Measurements from ENCODE around the gene GRIN3A. TPM values are rescaled to one million over a fixed set of nuclear protein-coding genes. Genes with fewer than 3 reads are reported as not detected.

GRIN3A gene
- total and polyA plus RNA-seq, 7 donors: under 0.01 to 1.2 (median 0.25) TPM; not detected in 1

- intact Hi-C loops (cut with DNase I): no loop called here
- DNase-seq: no peak
- Histone ChIP-seq H3K27me3 (no peaks in the 10 kb centered on the region), H3K27ac (no peak overlapping the region), H3K4me1 (peaks cover 0 to 22% (median 2%) of the 10 kb centered on the region in 4 donors), H3K36me3 (no peaks in the 10 kb centered on the region), H3K4me3 (no peak overlapping the region), H3K9me3 (no peaks in the 10 kb centered on the region)
- WGBS, 2 donors: 71 to 72% methylated on average over 1 of the region's 1 CpG
- TF ChIP-seq, protein P1, sequence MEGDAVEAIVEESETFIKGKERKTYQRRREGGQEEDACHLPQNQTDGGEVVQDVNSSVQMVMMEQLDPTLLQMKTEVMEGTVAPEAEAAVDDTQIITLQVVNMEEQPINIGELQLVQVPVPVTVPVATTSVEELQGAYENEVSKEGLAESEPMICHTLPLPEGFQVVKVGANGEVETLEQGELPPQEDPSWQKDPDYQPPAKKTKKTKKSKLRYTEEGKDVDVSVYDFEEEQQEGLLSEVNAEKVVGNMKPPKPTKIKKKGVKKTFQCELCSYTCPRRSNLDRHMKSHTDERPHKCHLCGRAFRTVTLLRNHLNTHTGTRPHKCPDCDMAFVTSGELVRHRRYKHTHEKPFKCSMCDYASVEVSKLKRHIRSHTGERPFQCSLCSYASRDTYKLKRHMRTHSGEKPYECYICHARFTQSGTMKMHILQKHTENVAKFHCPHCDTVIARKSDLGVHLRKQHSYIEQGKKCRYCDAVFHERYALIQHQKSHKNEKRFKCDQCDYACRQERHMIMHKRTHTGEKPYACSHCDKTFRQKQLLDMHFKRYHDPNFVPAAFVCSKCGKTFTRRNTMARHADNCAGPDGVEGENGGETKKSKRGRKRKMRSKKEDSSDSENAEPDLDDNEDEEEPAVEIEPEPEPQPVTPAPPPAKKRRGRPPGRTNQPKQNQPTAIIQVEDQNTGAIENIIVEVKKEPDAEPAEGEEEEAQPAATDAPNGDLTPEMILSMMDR (IDR thresholded peaks at IDR 0.05): no peak
- TF ChIP-seq POLR2A (IDR thresholded peaks at IDR 0.05): no peak
- TF ChIP-seq EP300 (IDR thresholded peaks at IDR 0.05): no peak
- TF ChIP-seq POLR2AphosphoS5 (IDR thresholded peaks at IDR 0.05): no peak
These were observed 66.9 kb downstream of the GRIN3A start for GRCh38 chr9:101671567-101671966.

- DNase-seq: no peak
- Histone ChIP-seq H3K27ac (no peak overlapping the region), H3K27me3 (no peaks in the 10 kb centered on the region), H3K9me3 (no peaks in the 10 kb centered on the region), H3K36me3 (no peaks in the 10 kb centered on the region), H3K4me3 (no peak overlapping the region), H3K4me1 (peaks cover 0 to 10% (median 2%) of the 10 kb centered on the region in 4 donors)
- no peak for TF ChIP-seq POLR2AphosphoS5 (IDR thresholded peaks at IDR 0.05)
- TF ChIP-seq, protein P1 (IDR thresholded peaks at IDR 0.05): no peak
- no peak for TF ChIP-seq EP300 (IDR thresholded peaks at IDR 0.05)
- TF ChIP-seq POLR2A (IDR thresholded peaks at IDR 0.05): no peak
- intact Hi-C loops (cut with DNase I): no loop called here
These were observed 70.0 kb downstream of the GRIN3A start for GRCh38 chr9:101668421-101668820.

DNA sequence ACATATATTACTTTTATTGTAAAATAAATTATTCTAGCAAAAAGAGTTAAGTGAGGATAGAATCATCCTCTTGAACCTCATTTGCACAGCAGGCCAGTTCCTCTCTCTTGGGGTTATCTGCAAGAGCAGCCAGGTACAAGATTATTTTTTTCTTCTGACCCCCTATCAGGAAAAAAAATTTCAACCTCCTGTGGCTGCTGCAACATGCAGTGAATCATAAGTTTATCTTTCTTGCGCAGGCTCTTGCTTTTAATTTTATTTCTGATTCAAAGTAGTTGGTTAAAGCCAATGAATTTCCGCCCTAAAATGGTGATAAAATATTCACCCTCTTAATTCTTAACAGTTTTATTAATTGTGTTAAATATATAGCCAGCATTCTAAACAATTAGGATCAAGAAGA lies 74.0 kb downstream of the GRIN3A start:
- no peaks in the 10 kb centered on the region for H3K4me1 ChIP-seq
- WGBS, 2 donors: 84 to 85% methylated on average over 2 of the region's 2 CpGs
- no peaks in the 10 kb centered on the region for H3K9me3 ChIP-seq
- TF ChIP-seq POLR2A (IDR thresholded peaks at IDR 0.05): no peak
- TF ChIP-seq EP300 (IDR thresholded peaks at IDR 0.05): no peak
- TF ChIP-seq, protein P1 (IDR thresholded peaks at IDR 0.05): no peak
- no peak for TF ChIP-seq POLR2AphosphoS5 (IDR thresholded peaks at IDR 0.05)
- no peak for DNase-seq
- no peaks in the 10 kb centered on the region for H3K27me3 ChIP-seq
- intact Hi-C loops (cut with DNase I): no loop called here
- no peaks in the 10 kb centered on the region for H3K36me3 ChIP-seq
- no peak overlapping the region for H3K4me3 ChIP-seq
- no peak overlapping the region for H3K27ac ChIP-seq

DNA sequence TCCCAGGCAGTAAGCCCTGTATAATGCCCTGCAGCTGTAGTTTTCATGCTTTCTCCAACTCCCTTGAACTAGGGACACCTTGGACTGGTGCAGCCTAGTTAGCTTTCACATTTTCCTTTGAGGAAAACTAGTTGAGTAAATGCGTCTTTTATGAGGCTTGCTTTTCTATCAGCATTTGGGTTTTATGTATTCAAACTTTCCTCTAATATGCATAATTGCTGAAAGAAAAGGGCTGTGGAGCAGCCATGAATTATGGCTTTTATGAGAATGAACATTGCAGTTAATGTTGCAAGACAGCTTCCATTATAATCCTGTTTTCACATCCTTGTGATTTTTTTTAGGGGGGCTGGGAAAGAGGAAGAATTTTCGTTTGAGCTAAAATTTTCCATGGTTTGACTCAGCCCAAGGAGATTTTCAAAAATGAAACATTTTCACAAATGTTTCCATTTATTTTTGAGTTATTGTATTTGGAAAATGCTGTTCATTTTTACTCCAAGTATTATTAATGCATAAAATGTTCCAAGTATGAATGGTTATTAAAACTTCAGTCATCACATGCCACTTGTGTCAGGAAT lies 85.8 kb downstream of the GRIN3A start:
- TF ChIP-seq POLR2A (IDR thresholded peaks at IDR 0.05) (no peak), POLR2AphosphoS5 (IDR thresholded peaks at IDR 0.05) (no peak), EP300 (IDR thresholded peaks at IDR 0.05) (no peak)
- TF ChIP-seq, protein P1 (IDR thresholded peaks at IDR 0.05): no peak

GRCh38 chr9:101650142-101650541 lies 88.3 kb downstream of the GRIN3A start:
- no peak for TF ChIP-seq POLR2AphosphoS5 (IDR thresholded peaks at IDR 0.05)
- TF ChIP-seq, protein P1 (IDR thresholded peaks at IDR 0.05): no peak
- TF ChIP-seq EP300 (IDR thresholded peaks at IDR 0.05): no peak
- TF ChIP-seq POLR2A (IDR thresholded peaks at IDR 0.05): no peak
- 42 to 76% methylated on average over 1 of the region's 1 CpG for WGBS, 2 donors
- no peaks in the 10 kb centered on the region for H3K4me1 ChIP-seq
- H3K4me3 ChIP-seq: no peak overlapping the region
- H3K9me3 ChIP-seq: no peaks in the 10 kb centered on the region
- intact Hi-C loops (cut with DNase I): no loop called here
- H3K27ac ChIP-seq: no peak overlapping the region
- no peaks in the 10 kb centered on the region for H3K27me3 ChIP-seq
- H3K36me3 ChIP-seq: no peaks in the 10 kb centered on the region
- DNase-seq: no peak

More for the DNA sequence above, 85.8 kb downstream of the GRIN3A start:
- no peaks in the 10 kb centered on the region for H3K4me1 ChIP-seq
- no peak for DNase-seq
- intact Hi-C loops (cut with DNase I): no loop called here
- no peaks in the 10 kb centered on the region for H3K36me3 ChIP-seq
- no peak overlapping the region for H3K4me3 ChIP-seq
- no peaks in the 10 kb centered on the region for H3K9me3 ChIP-seq
- no peak overlapping the region for H3K27ac ChIP-seq
- H3K27me3 ChIP-seq: no peaks in the 10 kb centered on the region
- 64 to 76% methylated on average over 2 of the region's 2 CpGs for WGBS, 2 donors
